Fibroblast of gingiva (primary cell): Measurements from ENCODE around the gene OR52E2.
"Not testable (repeated sequence)": the region's sequence is repeated elsewhere in the genome, so short reads cannot be mapped to it uniquely, and the experiment has no call there.

Experiments used
- DNase-seq: peaks from one replicate; pipeline ENCODE4 v3.0.0-alpha.2; 2011; ENCODE audit warnings: low read depth

The OR52E2 gene

GRCh38 chr11:5059391-5059790 is at the start of gene OR52E2:
OR52E2 (minus strand) TSS chr11:5059627; CDS start chr11:5059627, 0 bp downstream.
- DNase-seq: no peak

- no peak for DNase-seq
Observed at GRCh38 chr11:5107285-5107684, 47.9 kb upstream of the OR52E2 start.

GRCh38 chr11:5103066-5103465 is 43.6 kb upstream of the OR52E2 start:
- DNase-seq: no peak

GRCh38 chr11:5102246-5102645 is 42.8 kb upstream of the OR52E2 start:
- DNase-seq: no peak

- no peak for DNase-seq
Observed at GRCh38 chr11:5096011-5096410, 36.6 kb upstream of the OR52E2 start.

GRCh38 chr11:5092821-5093585 is 33.6 kb upstream of the OR52E2 start:
- DNase-seq: no peak

- DNase-seq: no peak
Observed at GRCh38 chr11:5090668-5091067, 31.2 kb upstream of the OR52E2 start.

GRCh38 chr11:5088556-5088955 is 29.1 kb upstream of the OR52E2 start:
- DNase-seq: no peak

GRCh38 chr11:5083602-5084001 is 24.2 kb upstream of the OR52E2 start:
- no peak for DNase-seq

- no peak for DNase-seq
Observed at GRCh38 chr11:5081405-5081804, 22.0 kb upstream of the OR52E2 start.

GRCh38 chr11:5071799-5072198 is 12.4 kb upstream of the OR52E2 start:
- DNase-seq: no peak

- DNase-seq: no peak
Observed at GRCh38 chr11:5069272-5069671, 9.8 kb upstream of the OR52E2 start, which contains the start of gene OR52E1. OR52E1 (plus strand) TSS chr11:5069572.

- DNase-seq: no peak
Observed at GRCh38 chr11:5065027-5065426, 5.6 kb upstream of the OR52E2 start.

- DNase-seq: not testable (repeated sequence)
Observed at GRCh38 chr11:5058679-5059078, 748 bp downstream of the OR52E2 start.

- no peak for DNase-seq
Observed at GRCh38 chr11:5046754-5047330, 12.6 kb downstream of the OR52E2 start.

GRCh38 chr11:5046226-5046625 is 13.2 kb downstream of the OR52E2 start, which contains the start of gene OR52J3:
OR52J3 (plus strand) TSS chr11:5046526; CDS start chr11:5046526, 0 bp downstream.
- no peak for DNase-seq

GRCh38 chr11:5043380-5043779 is 16.0 kb downstream of the OR52E2 start:
- DNase-seq: no peak

- no peak for DNase-seq
Observed at GRCh38 chr11:5042091-5042490, 17.3 kb downstream of the OR52E2 start.

GRCh38 chr11:5040876-5041275 is 18.6 kb downstream of the OR52E2 start:
- no peak for DNase-seq

- DNase-seq: no peak
Observed at GRCh38 chr11:5038341-5038740, 21.1 kb downstream of the OR52E2 start.

GRCh38 chr11:5037926-5038325 is 21.5 kb downstream of the OR52E2 start:
- no peak for DNase-seq

- no peak for DNase-seq
Observed at GRCh38 chr11:5036669-5037068, 22.8 kb downstream of the OR52E2 start.

- no peak for DNase-seq
Observed at GRCh38 chr11:5021996-5022395, 37.4 kb downstream of the OR52E2 start.

GRCh38 chr11:5013012-5013411 is 46.4 kb downstream of the OR52E2 start:
- DNase-seq: no peak
